Body of pancreas (tissue), 4 donors: ENCODE measurements around the gene MRPL51. TPM values are rescaled to one million over a fixed set of nuclear protein-coding genes. Genes with fewer than 3 reads are reported as not detected.
A peak's percentile ranks its signal among the peaks of the same experiment; 100 is the strongest.

Experiments used
- ATAC-seq: fragments of 150-250 bp; one replicate; pipeline ENCODE4 v1.9.1; 2016
- DNase-seq, 4 donors: peaks; one replicate each; pipeline ENCODE4 v3.0.0-alpha.2; 2019
- H3K27ac ChIP-seq, 4 donors: fragments of 200-600 bp; sonication (generic); 1 replicate in 3 of 4; 2 replicates in 1 of 4; pipeline versions ENCODE4 v1.5.1 to v1.6.1; 2016 to 2019; ENCODE audit warnings: mild to moderate bottlenecking in 1 of 4, mixed read lengths in 1 of 4, moderate library complexity in 1 of 4
- H3K27me3 ChIP-seq, 2 donors: fragments of 200-600 bp; sonication (generic); one replicate each; pipeline ENCODE4 v1.6.0; 2016; ENCODE audit warnings: mild to moderate bottlenecking in 1 of 2
- H3K36me3 ChIP-seq, 2 donors: fragments of 200-600 bp; sonication (generic); replicated peaks in 1 of 2; 2 replicates each; pipeline ENCODE4 v1.5.1; 2016; ENCODE audit warnings: low read depth in 2 of 2; ENCODE audit not compliant: insufficient read depth in 1 of 2
- H3K4me1 ChIP-seq: fragments of 200-600 bp; sonication (generic); one replicate; pipeline ENCODE4 v1.6.0; 2016
- H3K4me3 ChIP-seq, 2 donors: fragments of 200-600 bp; sonication (generic); 1 replicate in 1 of 2; 2 replicates in 1 of 2; pipeline ENCODE4 v1.5.1; 2016 to 2019
- H3K9me3 ChIP-seq, 3 donors: fragments of 200-600 bp; sonication (generic); 1 replicate in 2 of 3; 2 replicates in 1 of 3; pipeline ENCODE4 v1.5.1; 2016
- POLR2A ChIP-seq, 3 donors: fragments of 450-650 bp; IDR thresholded peaks; one replicate each; pipeline ENCODE4 v1.6.1; 2016; ENCODE audit warnings: antibody characterized with exemption in 3 of 3, mild to moderate bottlenecking in 2 of 3
- WGBS, 2 donors: methylation state at CpG; one replicate each; pipeline ENCODE4 v1.1.5; 2017; 5-methylcytosine and 5-hydroxymethylcytosine counted together
- intact Hi-C: fragments of 100-400 bp; cut with DNase I; formaldehyde crosslinking; loops from one replicate; pipeline ENCODE4 v1.15.1; 2023
- total RNA-seq, 2 donors: library from RNA; depleted of rRNA; stranded (reverse); fragments of >200 nt; gene quantifications; one replicate each; pipeline ENCODE4 v1.1.0, GENCODE V29; 2016
- TF ChIP-seq, protein P1 (sequence below), 7 experiments: fragments of 450-650 bp in 4 of 7; fragments of 200-600 bp in 3 of 7; sonication (generic) in 3 of 7; IDR thresholded peaks; one replicate each; pipeline ENCODE4 v1.5.1; 2016 to 2019; ENCODE audit warnings: antibody characterized with exemption in 7 of 7

The MRPL51 gene
- total RNA-seq, 2 donors from 2014 or later: 23.6 to 25.1 TPM

DNA sequence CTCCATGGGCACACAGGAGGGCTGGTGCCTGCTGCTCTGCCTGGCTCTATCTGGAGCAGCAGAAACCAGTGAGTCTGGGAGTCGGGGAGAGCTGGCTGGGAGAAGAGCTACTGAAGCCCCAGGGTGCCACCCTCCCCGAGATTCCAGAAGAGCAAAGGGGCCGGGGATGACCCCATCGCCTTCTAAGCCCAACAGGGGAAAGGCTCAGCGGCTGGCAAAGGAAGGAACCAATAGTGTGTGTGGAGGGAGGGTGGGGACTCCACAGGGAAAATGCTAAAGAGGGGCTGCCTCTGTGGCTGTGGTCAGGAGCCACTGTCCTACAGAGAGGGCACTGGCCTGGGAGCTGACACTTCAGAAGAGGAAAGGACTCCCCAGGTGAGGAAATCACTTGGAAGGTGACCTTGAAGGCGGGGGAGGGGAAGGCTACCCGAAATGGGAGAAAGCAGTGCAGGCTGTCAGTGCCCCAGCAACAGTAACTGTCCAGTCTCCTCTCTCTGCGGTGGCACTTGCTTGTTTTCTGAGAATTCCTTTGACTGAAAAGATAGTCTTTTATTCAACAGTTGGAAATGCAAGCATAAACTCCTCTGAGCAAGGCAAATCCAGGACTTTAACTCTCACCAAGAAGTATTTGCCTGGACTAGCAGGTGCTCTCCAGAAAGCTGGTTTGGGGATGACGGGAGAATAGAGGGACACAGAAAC, 40.7 kb downstream of the MRPL51 start:
- H3K4me1 ChIP-seq: peaks cover 28% of the 10 kb centered on the region
- H3K36me3 ChIP-seq: peaks cover 0 to 5% of the 10 kb centered on the region in 2 donors
- 1% methylated on average over 9 of the region's 9 CpGs for WGBS, 2 donors
- H3K27ac ChIP-seq: peak overlapping the region; percentile 92 to 96 (median 94)
- peak; percentile 21 for ATAC-seq
- no peaks in the 10 kb centered on the region for H3K27me3 ChIP-seq
- TF ChIP-seq POLR2A (IDR thresholded peaks at IDR 0.05): no peak
- TF ChIP-seq, protein P1, sequence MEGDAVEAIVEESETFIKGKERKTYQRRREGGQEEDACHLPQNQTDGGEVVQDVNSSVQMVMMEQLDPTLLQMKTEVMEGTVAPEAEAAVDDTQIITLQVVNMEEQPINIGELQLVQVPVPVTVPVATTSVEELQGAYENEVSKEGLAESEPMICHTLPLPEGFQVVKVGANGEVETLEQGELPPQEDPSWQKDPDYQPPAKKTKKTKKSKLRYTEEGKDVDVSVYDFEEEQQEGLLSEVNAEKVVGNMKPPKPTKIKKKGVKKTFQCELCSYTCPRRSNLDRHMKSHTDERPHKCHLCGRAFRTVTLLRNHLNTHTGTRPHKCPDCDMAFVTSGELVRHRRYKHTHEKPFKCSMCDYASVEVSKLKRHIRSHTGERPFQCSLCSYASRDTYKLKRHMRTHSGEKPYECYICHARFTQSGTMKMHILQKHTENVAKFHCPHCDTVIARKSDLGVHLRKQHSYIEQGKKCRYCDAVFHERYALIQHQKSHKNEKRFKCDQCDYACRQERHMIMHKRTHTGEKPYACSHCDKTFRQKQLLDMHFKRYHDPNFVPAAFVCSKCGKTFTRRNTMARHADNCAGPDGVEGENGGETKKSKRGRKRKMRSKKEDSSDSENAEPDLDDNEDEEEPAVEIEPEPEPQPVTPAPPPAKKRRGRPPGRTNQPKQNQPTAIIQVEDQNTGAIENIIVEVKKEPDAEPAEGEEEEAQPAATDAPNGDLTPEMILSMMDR (IDR thresholded peaks at IDR 0.05): no peak
- H3K4me3 ChIP-seq: peak overlapping the region; percentile 48 to 49
- intact Hi-C loops: no loop called here
- peak; percentile 54 to 78 (median 68) for DNase-seq
- H3K9me3 ChIP-seq: no peaks in the 10 kb centered on the region

DNA sequence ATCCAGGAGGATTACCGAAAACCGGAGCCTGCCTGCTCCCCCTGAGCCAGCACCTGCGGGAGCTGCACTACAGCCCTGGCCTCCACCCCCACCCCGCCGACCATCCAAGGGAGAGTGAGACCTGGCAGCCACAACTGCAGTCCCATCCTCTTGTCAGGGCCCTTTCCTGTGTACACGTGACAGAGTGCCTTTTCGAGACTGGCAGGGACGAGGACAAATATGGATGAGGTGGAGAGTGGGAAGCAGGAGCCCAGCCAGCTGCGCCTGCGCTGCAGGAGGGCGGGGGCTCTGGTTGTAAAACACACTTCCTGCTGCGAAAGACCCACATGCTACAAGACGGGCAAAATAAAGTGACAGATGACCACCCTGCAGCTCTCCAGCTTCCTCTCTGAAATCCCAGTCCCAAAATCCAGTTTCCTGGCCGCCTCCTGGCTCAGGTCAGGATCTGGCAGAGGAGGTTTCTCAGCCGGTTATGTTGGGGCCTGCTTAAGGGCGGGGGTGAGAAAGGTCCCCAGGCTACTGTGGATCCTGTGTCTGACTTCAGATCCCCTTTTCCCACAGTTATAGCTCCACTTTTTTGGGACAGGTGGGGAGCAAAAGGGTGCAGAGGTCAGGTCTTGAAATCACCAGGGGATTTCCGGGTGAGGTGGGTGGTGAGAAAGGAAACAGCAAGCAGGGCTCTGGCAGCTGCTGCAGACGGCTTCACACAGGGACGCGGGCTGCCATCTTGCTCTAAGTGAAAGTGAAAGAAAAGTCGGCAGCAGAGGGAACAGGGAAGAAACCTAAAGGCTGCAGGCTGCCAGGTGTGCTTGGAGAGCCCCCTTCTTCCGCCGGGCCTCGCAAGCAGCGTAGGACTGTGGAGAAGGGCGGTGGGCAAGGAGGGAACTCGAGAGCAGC, 41.5 kb downstream of the MRPL51 start, which contains the start of gene TAPBPL:
TAPBPL (plus strand) TSS at position 695 of the 897 bp plus-strand sequence. CDS start 207 bp downstream, outside the sequence.
- DNase-seq (peak; percentile 81 to 90 (median 86)), ATAC-seq (peak; percentile 88)
- H3K4me1 ChIP-seq: peaks cover 28% of the 10 kb centered on the region
- WGBS, 2 donors: 0 to 1% methylated on average over 26 to 27 of the region's 27 CpGs
- intact Hi-C loops: no loop called here
- H3K9me3 ChIP-seq: no peaks in the 10 kb centered on the region
- H3K4me3 ChIP-seq: peak within 1 kb of the TSS; percentile 48 to 49
- H3K27me3 ChIP-seq: no peaks in the 10 kb centered on the region
- H3K27ac ChIP-seq: peak within 1 kb of the TSS; percentile 92 to 96 (median 94)
- peak; percentile 58 to 87 (median 85) for TF ChIP-seq POLR2A (IDR thresholded peaks at IDR 0.05)
- TF ChIP-seq, protein P1 (IDR thresholded peaks at IDR 0.05): peak in 1 of 7 experiments; percentile 18
- H3K36me3 ChIP-seq: peaks cover 0 to 3% of the 10 kb centered on the region in 2 donors

DNA sequence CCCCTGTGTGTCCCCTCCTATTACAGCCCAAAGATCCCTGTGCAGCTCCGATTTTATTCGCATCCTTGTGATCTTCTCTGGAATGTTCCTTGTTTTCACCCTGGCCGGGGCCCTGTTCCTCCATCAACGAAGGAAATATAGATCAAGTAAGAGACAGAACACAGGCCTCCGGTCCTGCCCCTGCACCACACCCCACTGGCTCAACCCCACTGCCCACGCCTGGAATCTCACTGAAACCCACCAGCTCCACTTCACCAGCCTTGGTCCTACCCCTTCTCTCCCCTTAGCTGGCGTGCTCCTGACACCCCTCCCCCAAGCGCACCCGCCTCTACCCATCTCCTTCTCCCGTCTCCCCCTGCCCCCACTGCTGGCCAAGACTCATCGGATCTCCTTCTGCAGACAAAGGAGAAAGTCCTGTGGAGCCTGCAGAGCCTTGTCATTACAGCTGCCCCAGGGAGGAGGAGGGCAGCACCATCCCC, 42.2 kb downstream of the MRPL51 start:
- no peaks in the 10 kb centered on the region for H3K9me3 ChIP-seq
- ATAC-seq (no peak), DNase-seq (peak in 2 of 4 donors; percentile 24 to 28)
- no peak for TF ChIP-seq POLR2A (IDR thresholded peaks at IDR 0.05)
- TF ChIP-seq, protein P1 (IDR thresholded peaks at IDR 0.05): no peak
- peak overlapping the region; percentile 92 to 96 (median 94) for H3K27ac ChIP-seq
- H3K27me3 ChIP-seq: no peaks in the 10 kb centered on the region
- 23 to 24% methylated on average over 11 of the region's 11 CpGs for WGBS, 2 donors
- peaks cover 0 to 3% of the 10 kb centered on the region in 2 donors for H3K36me3 ChIP-seq
- peaks cover 28% of the 10 kb centered on the region for H3K4me1 ChIP-seq
- intact Hi-C loops: no loop called here
- peak overlapping the region; percentile 24 to 49 for H3K4me3 ChIP-seq

DNA sequence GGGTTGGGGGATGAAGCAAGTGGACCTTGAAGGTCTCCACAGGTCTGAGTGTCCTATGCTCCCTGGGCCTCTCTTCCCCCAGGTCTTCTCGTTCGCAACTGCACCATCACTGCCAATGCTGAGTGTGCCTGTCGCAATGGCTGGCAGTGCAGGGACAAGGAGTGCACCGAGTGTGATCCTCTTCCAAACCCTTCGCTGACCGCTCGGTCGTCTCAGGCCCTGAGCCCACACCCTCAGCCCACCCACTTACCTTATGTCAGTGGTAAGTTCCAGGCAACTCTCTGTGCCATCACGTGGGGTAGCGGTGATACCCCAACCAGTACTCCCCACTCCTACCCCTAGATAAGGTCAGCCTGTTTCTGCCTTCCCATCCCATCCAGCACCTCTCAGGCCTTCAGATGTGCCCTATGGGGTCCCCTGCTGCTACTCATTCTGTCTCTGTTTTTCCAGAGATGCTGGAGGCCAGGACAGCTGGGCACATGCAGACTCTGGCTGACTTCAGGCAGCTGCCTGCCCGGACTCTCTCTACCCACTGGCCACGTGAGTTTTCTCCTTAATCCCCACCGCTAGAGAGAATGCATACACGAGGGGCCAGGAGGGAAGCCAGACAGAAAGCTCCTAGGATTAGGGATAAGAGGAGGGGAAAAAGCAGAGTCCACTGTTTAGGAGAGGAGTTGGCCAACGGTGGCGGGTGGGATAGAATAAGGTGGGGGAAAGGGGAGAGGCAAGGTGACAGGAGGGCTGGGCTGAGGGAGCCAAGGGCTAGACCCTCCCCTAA, 42.8 kb downstream of the MRPL51 start:
- no peak overlapping the region for H3K4me3 ChIP-seq
- H3K4me1 ChIP-seq: peaks cover 28% of the 10 kb centered on the region
- TF ChIP-seq, protein P1 (IDR thresholded peaks at IDR 0.05): no peak
- TF ChIP-seq POLR2A (IDR thresholded peaks at IDR 0.05): no peak
- H3K27me3 ChIP-seq: no peaks in the 10 kb centered on the region
- intact Hi-C loops: no loop called here
- peaks cover 0 to 3% of the 10 kb centered on the region in 2 donors for H3K36me3 ChIP-seq
- H3K9me3 ChIP-seq: no peaks in the 10 kb centered on the region
- DNase-seq (no peak), ATAC-seq (no peak)
- WGBS, 2 donors: 79 to 80% methylated on average over 16 of the region's 16 CpGs
- peak overlapping the region in 1 of 4 donors; percentile 96 for H3K27ac ChIP-seq
